Heart right ventricle (tissue), 16 donors: ENCODE results near the gene SENP5. TPM values are rescaled to one million over a fixed set of nuclear protein-coding genes. Genes with fewer than 3 reads are reported as not detected.

Source experiments
- ATAC-seq, 8 donors: fragments of 200-7000 bp; cut with Tn5 transposase; one replicate each; pipeline ENCODE4 v1.9.1; 2020; ENCODE audit warnings: mild to moderate bottlenecking in 8 of 8, moderate library complexity in 8 of 8, moderate number of reproducible peaks in 1 of 8
- DNase-seq, 2 donors: peaks; one replicate each; pipeline ENCODE4 v3.0.0-alpha.2; 2020
- H3K27ac ChIP-seq, 10 donors: fragments of 200-600 bp; sonication (generic) in 2 of 10; one replicate each; pipeline versions ENCODE4 v1.5.0 to v1.8.0; 2020 to 2022; ENCODE audit warnings: mild to moderate bottlenecking in 3 of 10
- H3K27me3 ChIP-seq, 7 donors: fragments of 200-600 bp; one replicate each; pipeline ENCODE4 v1.8.0; 2021 to 2022; ENCODE audit warnings: mild to moderate bottlenecking in 2 of 7
- H3K36me3 ChIP-seq, 9 donors: fragments of 200-600 bp; sonication (generic) in 1 of 9; one replicate each; pipeline versions ENCODE4 v1.5.0 to v1.8.0; 2020 to 2022; ENCODE audit warnings: mild to moderate bottlenecking in 2 of 9
- H3K4me1 ChIP-seq, 9 donors: fragments of 200-600 bp; sonication (generic) in 1 of 9; one replicate each; pipeline versions ENCODE4 v1.5.0 to v1.8.0; 2020 to 2022; ENCODE audit warnings: mild to moderate bottlenecking in 4 of 9
- H3K4me3 ChIP-seq, 10 donors: fragments of 200-600 bp; sonication (generic) in 2 of 10; one replicate each; pipeline versions ENCODE4 v1.5.0 to v1.8.0; 2020 to 2022; ENCODE audit warnings: mild to moderate bottlenecking in 7 of 10, moderate library complexity in 2 of 10
- H3K9me3 ChIP-seq, 11 donors: fragments of 200-600 bp in 10 of 11; sonication (generic) in 2 of 11; one replicate each; pipeline versions ENCODE4 v1.5.0 to v1.8.0; 2013 to 2022; ENCODE audit warnings: mild to moderate bottlenecking in 2 of 11, control low read depth in 1 of 11, moderate library complexity in 1 of 11
- WGBS, 2 donors: extraction: QIAGEN DNeasy Blood & Tissue Kit; methylation state at CpG; one replicate each; pipeline ENCODE4 v1.1.7; 2013; ENCODE audit warnings: inconsistent platforms in 1 of 2; 5-methylcytosine and 5-hydroxymethylcytosine counted together
- intact Hi-C, 10 donors: fragments of 100-400 bp; cut with DNase I; formaldehyde crosslinking; loops; one replicate each; pipeline versions ENCODE4 v1.11.1 to v1.14.2; 2022
- polyA plus RNA-seq, 2 donors: library from polyadenylated mRNA; stranded (reverse); fragments of 200-250 nt; gene quantifications; one replicate each; pipeline ENCODE4 v1.2.3, GENCODE V29; 2013
- total RNA-seq, 10 donors: library from RNA; stranded (reverse); fragmentation: NEBNext Ultra II Directional in 3 of 10; extraction: Animal tissue kit (Norgen Biotek cat#: 25700) in 3 of 10; gene quantifications; one replicate each; pipeline versions ENCODE4 v1.2.1 to v1.2.4, GENCODE V29; 2021 to 2023
- TF ChIP-seq, protein P1 (sequence below), 9 donors: fragments of 200-600 bp; sonication (generic) in 2 of 9; IDR thresholded peaks; one replicate each; pipeline versions ENCODE4 v1.5.0 to v1.8.0; 2021 to 2022; ENCODE audit warnings: antibody characterized with exemption in 9 of 9, mild to moderate bottlenecking in 5 of 9, moderate library complexity in 1 of 9
- donor health status: Arrhythmogenic right ventricular cardiomyopathy.
- donor health status: ischemic (EF 13 %, LVEDD 7.1; RV severe dilation, severe dysfunction).
- donor health status: healthy with polysubstance abuse.
- donor health status: DM: no; HTN: yes; CAD: no.
- donor health status: DM: no; HTN: no; CAD: no.
- donor health status: ischemic (EF 25% LVEDD 6.9; RV normal size, moderate dysfunction).
- donor health status: ischemic (EF 25% LVEDD 5.7; RV mildly dilated, moderate dysfunction).
- donor health status: healthy.
- donor health status: DM: yes; HTN: yes; CAD: no.
- donor health status: Ischemic cardiomyopathy.
- donor health status: ischemic (EF 35%, LVEDD 5.7; RV mildly dilated, moderate dysfunction).
- donor health status: nonischemic (EF 11% LVEDD 7.7; RV severe dilation, severe dysfunction).
- donor health status: DM: yes; HTN: yes; CAD: no.
- donor health status: PGD.
- donor health status: ischemic (EF 29% LVEDD 5.4; RV normal size, mild dysfunction).
- donor health status: nonischemic (EF 23%, LVEDD 6.1; RV moderate dilation, normal function).

SENP5 gene
- total and polyA plus RNA-seq, 12 donors, result 5.8 to 24.9 (median 20.3) TPM

DNA sequence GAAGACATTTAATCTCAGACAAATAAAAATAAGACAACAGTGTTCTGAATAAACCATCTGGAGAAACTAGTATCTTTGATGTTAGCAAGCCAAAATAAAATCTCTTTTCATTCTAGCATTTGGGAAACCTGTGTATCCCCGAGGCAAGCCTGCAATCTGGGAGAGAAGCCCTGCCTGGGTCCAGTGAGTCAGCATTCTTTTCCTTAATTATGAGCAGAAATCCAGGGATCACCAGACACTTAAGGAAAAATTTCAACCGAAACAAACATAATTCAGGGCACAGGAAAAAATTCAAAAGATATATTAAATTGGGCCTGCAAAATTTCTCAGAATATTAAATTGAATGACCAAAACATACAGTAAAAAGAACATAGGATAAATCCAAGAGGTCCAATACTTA lies 70.4 kb downstream of the SENP5 start:
- H3K4me1 ChIP-seq, result peaks cover 4 to 21% (median 18%) of the 10 kb centered on the region in 9 donors
- no peak for ATAC-seq
- H3K4me3 ChIP-seq, result no peak overlapping the region
- no peaks in the 10 kb centered on the region for H3K27me3 ChIP-seq
- peaks cover 0 to 78% (median 54%) of the 10 kb centered on the region in 9 donors for H3K36me3 ChIP-seq
- H3K9me3 ChIP-seq, result no peaks in the 10 kb centered on the region
- no peak overlapping the region for H3K27ac ChIP-seq
- WGBS, 2 donors, result 86 to 89% methylated on average over 2 of the region's 2 CpGs
- DNase-seq, result no peak
- intact Hi-C loops, result loop anchor here in 1 of 10 donors (10.0 kb wide), 1 partner anchor 73 kb away; the partner anchor contains the start of gene SENP5
- TF ChIP-seq, protein P1, sequence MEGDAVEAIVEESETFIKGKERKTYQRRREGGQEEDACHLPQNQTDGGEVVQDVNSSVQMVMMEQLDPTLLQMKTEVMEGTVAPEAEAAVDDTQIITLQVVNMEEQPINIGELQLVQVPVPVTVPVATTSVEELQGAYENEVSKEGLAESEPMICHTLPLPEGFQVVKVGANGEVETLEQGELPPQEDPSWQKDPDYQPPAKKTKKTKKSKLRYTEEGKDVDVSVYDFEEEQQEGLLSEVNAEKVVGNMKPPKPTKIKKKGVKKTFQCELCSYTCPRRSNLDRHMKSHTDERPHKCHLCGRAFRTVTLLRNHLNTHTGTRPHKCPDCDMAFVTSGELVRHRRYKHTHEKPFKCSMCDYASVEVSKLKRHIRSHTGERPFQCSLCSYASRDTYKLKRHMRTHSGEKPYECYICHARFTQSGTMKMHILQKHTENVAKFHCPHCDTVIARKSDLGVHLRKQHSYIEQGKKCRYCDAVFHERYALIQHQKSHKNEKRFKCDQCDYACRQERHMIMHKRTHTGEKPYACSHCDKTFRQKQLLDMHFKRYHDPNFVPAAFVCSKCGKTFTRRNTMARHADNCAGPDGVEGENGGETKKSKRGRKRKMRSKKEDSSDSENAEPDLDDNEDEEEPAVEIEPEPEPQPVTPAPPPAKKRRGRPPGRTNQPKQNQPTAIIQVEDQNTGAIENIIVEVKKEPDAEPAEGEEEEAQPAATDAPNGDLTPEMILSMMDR (IDR thresholded peaks at IDR 0.05), result no peak

DNA sequence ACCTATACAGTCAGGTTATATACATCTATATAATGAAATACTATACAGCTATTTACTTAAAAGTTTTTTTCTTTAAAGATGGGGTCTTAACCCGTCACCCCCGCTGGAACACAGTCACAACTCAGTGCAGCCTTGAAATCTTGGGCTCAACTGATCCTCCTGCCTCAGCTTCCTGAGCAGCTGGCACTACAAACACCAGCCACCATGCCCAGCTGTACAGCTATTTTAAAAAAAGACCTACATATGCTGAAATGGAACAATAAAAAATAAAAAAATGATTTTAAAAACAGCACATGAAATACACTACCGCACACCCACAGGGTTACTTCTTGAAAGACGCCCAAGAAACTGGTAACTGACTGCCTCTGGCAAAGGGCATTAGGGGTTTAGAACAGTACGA lies 70.9 kb downstream of the SENP5 start:
- intact Hi-C loops, result loop anchor here in 1 of 10 donors (10.0 kb wide), 1 partner anchor 74 kb away; the partner anchor contains the start of gene SENP5
- Histone ChIP-seq H3K9me3 (no peaks in the 10 kb centered on the region), H3K27ac (no peak overlapping the region), H3K36me3 (peaks cover 0 to 73% (median 49%) of the 10 kb centered on the region in 9 donors), H3K4me3 (no peak overlapping the region), H3K4me1 (peaks cover 4 to 26% (median 22%) of the 10 kb centered on the region in 9 donors), H3K27me3 (no peaks in the 10 kb centered on the region)
- no peak for ATAC-seq
- no peak for DNase-seq
- TF ChIP-seq, protein P1 (IDR thresholded peaks at IDR 0.05), result no peak
- 91 to 93% methylated on average over 5 of the region's 5 CpGs for WGBS, 2 donors

DNA sequence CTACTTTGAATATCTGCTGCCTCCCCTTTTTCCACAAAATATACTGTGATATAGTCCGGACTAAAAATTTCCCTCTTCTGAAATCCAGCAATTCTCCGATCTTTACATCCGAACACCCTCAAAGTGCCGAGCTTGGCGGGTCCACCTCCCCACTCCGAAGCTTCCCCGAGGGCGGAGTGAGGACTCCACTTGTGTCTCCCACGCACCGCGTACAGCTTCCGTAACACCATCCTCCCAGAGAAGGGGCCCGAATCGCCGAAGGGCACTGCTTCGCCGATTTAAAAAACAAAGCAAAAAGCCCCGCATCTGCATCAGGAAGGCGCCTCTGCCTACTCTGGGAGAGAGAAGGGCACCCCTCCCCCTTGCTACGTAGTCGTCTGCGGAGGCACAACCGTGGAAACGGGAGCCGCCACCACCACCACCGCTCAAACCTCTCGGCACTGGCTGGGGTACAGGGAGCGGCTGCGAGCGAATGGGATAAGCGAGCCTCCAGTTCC lies 74.1 kb downstream of the SENP5 start:
- Histone ChIP-seq H3K27ac (peak overlapping the region; percentile 67 to 97 (median 92)), H3K36me3 (peaks cover 0 to 51% (median 22%) of the 10 kb centered on the region in 9 donors), H3K9me3 (no peaks in the 10 kb centered on the region), H3K4me1 (peaks cover 4 to 38% (median 27%) of the 10 kb centered on the region in 9 donors), H3K27me3 (no peaks in the 10 kb centered on the region), H3K4me3 (peak overlapping the region; percentile 64 to 100 (median 95))
- peak; percentile 34 to 78 (median 62) for ATAC-seq
- intact Hi-C loops, result loop anchor here in 7 of 10 donors (2.0 to 10.0 kb wide), 9 partner anchors 27 to 377 kb away; partner anchors contain the start of genes SENP5 (in 6 of the 7), CEP19 (in 1 of the 7), FBXO45 (in 1 of the 7) and PAK2 (in 1 of the 7)
- WGBS, 2 donors, result 0% methylated on average over 31 of the region's 31 CpGs
- TF ChIP-seq, protein P1 (IDR thresholded peaks at IDR 0.05), result no peak
- peak; percentile 29 to 37 for DNase-seq

DNA sequence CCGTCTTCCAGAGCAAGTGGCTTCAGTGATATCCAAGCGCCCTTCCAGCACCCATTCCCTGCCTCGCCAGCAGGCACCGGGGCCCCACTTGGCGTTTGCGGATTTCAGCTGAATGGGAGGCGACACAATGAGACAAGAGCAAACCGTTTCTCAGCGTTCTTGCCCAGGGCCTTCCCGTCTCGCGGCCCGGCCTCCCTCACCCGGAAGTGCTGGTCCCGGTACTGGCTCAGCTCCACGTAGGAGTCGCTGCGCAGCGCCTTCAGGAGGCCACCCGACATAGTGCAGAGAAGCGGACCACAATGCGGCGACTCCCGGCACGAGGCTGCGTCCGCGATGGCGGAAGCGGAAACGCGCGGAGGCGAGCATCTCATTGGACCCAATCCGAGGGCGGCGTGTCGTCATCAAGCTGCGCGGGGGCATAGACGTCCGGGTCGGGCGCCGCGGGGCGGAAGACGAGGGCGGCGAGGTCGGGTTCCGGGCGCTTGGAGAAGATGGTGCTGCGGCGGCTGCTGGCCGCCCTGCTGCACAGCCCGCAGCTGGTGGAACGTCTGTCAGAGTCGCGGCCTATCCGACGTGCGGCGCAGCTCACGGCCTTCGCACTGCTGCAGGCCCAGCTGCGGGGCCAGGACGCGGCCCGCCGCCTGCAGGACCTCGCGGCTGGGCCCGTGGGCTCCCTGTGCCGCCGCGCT lies 74.7 kb downstream of the SENP5 start, which contains the start of gene NCBP2:
Gene NCBP2, minus strand, starts transcription at position 303 of the 689 bp plus-strand sequence. Its CDS starts 25 bp downstream, at position 278.
- intact Hi-C loops, result loop anchor here in 7 of 10 donors (2.0 to 10.0 kb wide), 9 partner anchors 26 to 378 kb away; partner anchors contain the start of genes SENP5 (in 6 of the 7), CEP19 (in 1 of the 7), FBXO45 (in 1 of the 7) and PAK2 (in 1 of the 7)
- 0% methylated on average over 74 to 77 of the region's 77 CpGs for WGBS, 2 donors
- H3K27ac ChIP-seq, result peak within 1 kb of the TSS; percentile 67 to 97 (median 92)
- ATAC-seq (peak; percentile 96 to 98 (median 97)), DNase-seq (peak; percentile 99)
- TF ChIP-seq, protein P1 (IDR thresholded peaks at IDR 0.05), result peak; percentile 17 to 80 (median 59)
- peaks cover 0 to 46% (median 17%) of the 10 kb centered on the region in 9 donors for H3K36me3 ChIP-seq
- H3K9me3 ChIP-seq, result no peaks in the 10 kb centered on the region
- H3K4me3 ChIP-seq, result peak within 1 kb of the TSS; percentile 64 to 100 (median 95)
- H3K4me1 ChIP-seq, result peaks cover 4 to 38% (median 27%) of the 10 kb centered on the region in 9 donors
- no peaks in the 10 kb centered on the region for H3K27me3 ChIP-seq
